SK-N-SH treated with all-trans-retinoic acid at 6 μM for 48 hours (cell line): ENCODE data around the gene ZBTB40.

ENCODE experiments used
- ATAC-seq: fragments of 200-7000 bp; cut with Tn5 transposase; 3 replicates; pipeline ENCODE4 v1.9.1; 2020; ENCODE audit warnings: mild to moderate bottlenecking, moderate library complexity
- BACH2 ChIP-seq: fragments of 250-450 bp; sonication (Bioruptor Pico); IDR thresholded peaks from 2 replicates; pipeline ENCODE4 v1.9.0; 2021; ENCODE audit warnings: mild to moderate bottlenecking, borderline replicate concordance
- CSDC2 ChIP-seq: fragments of 250-450 bp; sonication (Bioruptor Pico); IDR thresholded peaks from 2 replicates; pipeline ENCODE4 v1.5.0; 2020; ENCODE audit warnings: mild to moderate bottlenecking, moderate library complexity
- ESRRG ChIP-seq: fragments of 250-450 bp; sonication (Bioruptor Pico); IDR thresholded peaks from 2 replicates; pipeline ENCODE4 v1.6.1; 2021; ENCODE audit warnings: mild to moderate bottlenecking
- GLIS3 ChIP-seq: fragments of 250-450 bp; sonication (Bioruptor Pico); IDR thresholded peaks from 2 replicates; pipeline ENCODE4 v1.5.0; 2020; ENCODE audit warnings: mild to moderate bottlenecking, moderate library complexity
- ISL1 ChIP-seq: fragments of 250-450 bp; sonication (Bioruptor Pico); IDR thresholded peaks from 2 replicates; pipeline ENCODE4 v2.1.2; 2022; ENCODE audit warnings: mild to moderate bottlenecking, moderate library complexity
- OSR1 ChIP-seq: fragments of 250-450 bp; sonication (Bioruptor Pico); IDR thresholded peaks from 2 replicates; pipeline ENCODE4 v1.8.0; 2022; ENCODE audit warnings: moderate library complexity, mild to moderate bottlenecking, inconsistent platforms
- PPARA ChIP-seq: fragments of 250-450 bp; sonication (Bioruptor Pico); IDR thresholded peaks from 2 replicates; pipeline ENCODE4 v1.5.0; 2020; ENCODE audit warnings: mild to moderate bottlenecking, borderline replicate concordance
- RARB ChIP-seq: fragments of 250-450 bp; sonication (Bioruptor Pico); IDR thresholded peaks from 2 replicates; pipeline ENCODE4 v1.8.0; 2021; ENCODE audit warnings: mild to moderate bottlenecking, moderate library complexity
- SNAI2 ChIP-seq: fragments of 250-450 bp; sonication (Bioruptor Pico); IDR thresholded peaks from 2 replicates; pipeline ENCODE4 v1.5.0; 2020; ENCODE audit warnings: mild to moderate bottlenecking, moderate library complexity
- TCF4 ChIP-seq: fragments of 250-450 bp; sonication (Bioruptor Pico); IDR thresholded peaks from 2 replicates; pipeline ENCODE4 v1.8.0; 2021; ENCODE audit warnings: mild to moderate bottlenecking, moderate library complexity, borderline replicate concordance
- TOX ChIP-seq: fragments of 250-450 bp; sonication (Bioruptor Pico); IDR thresholded peaks from 2 replicates; pipeline ENCODE4 v1.8.0; 2021; ENCODE audit warnings: mild to moderate bottlenecking, moderate library complexity, borderline replicate concordance
- ZC3H10 ChIP-seq: fragments of 250-450 bp; sonication (Bioruptor Pico); IDR thresholded peaks from 2 replicates; pipeline ENCODE4 v1.5.1; 2021; ENCODE audit warnings: mild to moderate bottlenecking, moderate library complexity
- ZFP3 ChIP-seq: fragments of 250-450 bp; sonication (Bioruptor Pico); IDR thresholded peaks from 2 replicates; pipeline ENCODE4 v1.5.0; 2020; ENCODE audit warnings: mild to moderate bottlenecking, moderate library complexity
- ZFP30 ChIP-seq: fragments of 450-650 bp; formaldehyde crosslinking; IDR thresholded peaks from 2 replicates; pipeline ENCODE4 v1.5.0; 2022; ENCODE audit warnings: mild to moderate bottlenecking, moderate library complexity
- ZNF565 ChIP-seq: fragments of 450-650 bp; formaldehyde crosslinking; conservative IDR thresholded peaks from 2 replicates; pipeline ENCODE4 v1.5.0; 2020; ENCODE audit warnings: low read depth, mild to moderate bottlenecking, moderate library complexity
- ZNF70 ChIP-seq: fragments of 450-650 bp; formaldehyde crosslinking; IDR thresholded peaks from 2 replicates; pipeline ENCODE4 v1.5.0; 2020; ENCODE audit warnings: mild to moderate bottlenecking, moderate library complexity
- ZNF8 ChIP-seq: fragments of 450-650 bp; formaldehyde crosslinking; IDR thresholded peaks from 2 replicates; pipeline ENCODE4 v1.5.0; 2020; ENCODE audit warnings: mild to moderate bottlenecking, moderate library complexity
- TF ChIP-seq, protein P1 (sequence below): fragments of 250-450 bp; sonication (Bioruptor Pico); IDR thresholded peaks from 2 replicates; pipeline ENCODE4 v1.5.1; 2020; ENCODE audit warnings: low read depth, mild to moderate bottlenecking, moderate library complexity
- TF ChIP-seq, protein P2 (sequence below): fragments of 250-450 bp; sonication (Bioruptor Pico); IDR thresholded peaks from 2 replicates; pipeline ENCODE4 v1.5.0; 2020; ENCODE audit warnings: mild to moderate bottlenecking, moderate library complexity
- TF ChIP-seq, protein P3 (sequence below): fragments of 250-450 bp; sonication (Bioruptor Pico); IDR thresholded peaks from 2 replicates; pipeline ENCODE4 v1.5.1; 2021; ENCODE audit warnings: mild to moderate bottlenecking, moderate library complexity
- TF ChIP-seq, protein P4 (sequence below): fragments of 250-450 bp; sonication (Bioruptor Pico); IDR thresholded peaks from 2 replicates; pipeline ENCODE4 v1.8.0; 2020; ENCODE audit warnings: mild to moderate bottlenecking, moderate library complexity, borderline replicate concordance
- TF ChIP-seq, protein P5 (sequence below): fragments of 250-450 bp; sonication (Bioruptor Pico); IDR thresholded peaks from 2 replicates; pipeline ENCODE4 v1.8.0; 2021; ENCODE audit warnings: low read depth, mild to moderate bottlenecking, moderate library complexity, borderline replicate concordance

ZBTB40 gene

DNA sequence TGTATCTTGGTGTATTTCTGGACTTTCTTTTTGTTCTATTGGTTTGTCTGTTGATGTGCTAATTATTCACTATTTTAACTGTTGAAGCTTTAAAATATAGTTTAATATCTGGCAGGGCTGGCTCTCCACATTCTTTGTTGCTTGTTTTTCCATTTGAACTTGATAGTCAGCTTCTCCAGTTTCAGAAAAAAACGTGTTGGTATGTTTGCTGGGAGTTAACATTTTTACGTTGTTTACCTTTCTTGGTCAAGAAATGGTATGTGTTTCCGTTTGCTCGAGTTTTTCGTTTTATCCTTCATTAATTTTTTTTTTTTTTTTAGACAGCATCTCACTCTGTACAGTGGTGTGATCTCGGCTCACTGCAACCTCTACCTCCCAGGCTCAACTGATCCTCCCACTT, 16.9 kb upstream of the ZBTB40 start:
- TF ChIP-seq GLIS3 (no peak), ISL1 (no peak), BACH2 (CRISPR knock-in tag) (no peak), ZNF565 (no peak), CSDC2 (CRISPR knock-in tag) (no peak), ESRRG (no peak), SNAI2 (CRISPR knock-in tag) (no peak), PPARA (no peak), TOX (CRISPR knock-in tag) (no peak), ZFP30 (no peak), ZC3H10 (no peak), TCF4 (CRISPR knock-in tag) (no peak), ZFP3 (CRISPR knock-in tag) (no peak), ZNF8 (CRISPR knock-in tag) (no peak), OSR1 (CRISPR knock-in tag) (no peak)
- TF ChIP-seq, protein P1, sequence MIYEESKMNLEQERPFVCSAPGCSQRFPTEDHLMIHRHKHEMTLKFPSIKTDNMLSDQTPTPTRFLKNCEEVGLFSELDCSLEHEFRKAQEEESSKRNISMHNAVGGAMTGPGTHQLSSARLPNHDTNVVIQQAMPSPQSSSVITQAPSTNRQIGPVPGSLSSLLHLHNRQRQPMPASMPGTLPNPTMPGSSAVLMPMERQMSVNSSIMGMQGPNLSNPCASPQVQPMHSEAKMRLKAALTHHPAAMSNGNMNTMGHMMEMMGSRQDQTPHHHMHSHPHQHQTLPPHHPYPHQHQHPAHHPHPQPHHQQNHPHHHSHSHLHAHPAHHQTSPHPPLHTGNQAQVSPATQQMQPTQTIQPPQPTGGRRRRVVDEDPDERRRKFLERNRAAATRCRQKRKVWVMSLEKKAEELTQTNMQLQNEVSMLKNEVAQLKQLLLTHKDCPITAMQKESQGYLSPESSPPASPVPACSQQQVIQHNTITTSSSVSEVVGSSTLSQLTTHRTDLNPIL (CRISPR knock-in tag) = no peak
- TF ChIP-seq, protein P2, sequence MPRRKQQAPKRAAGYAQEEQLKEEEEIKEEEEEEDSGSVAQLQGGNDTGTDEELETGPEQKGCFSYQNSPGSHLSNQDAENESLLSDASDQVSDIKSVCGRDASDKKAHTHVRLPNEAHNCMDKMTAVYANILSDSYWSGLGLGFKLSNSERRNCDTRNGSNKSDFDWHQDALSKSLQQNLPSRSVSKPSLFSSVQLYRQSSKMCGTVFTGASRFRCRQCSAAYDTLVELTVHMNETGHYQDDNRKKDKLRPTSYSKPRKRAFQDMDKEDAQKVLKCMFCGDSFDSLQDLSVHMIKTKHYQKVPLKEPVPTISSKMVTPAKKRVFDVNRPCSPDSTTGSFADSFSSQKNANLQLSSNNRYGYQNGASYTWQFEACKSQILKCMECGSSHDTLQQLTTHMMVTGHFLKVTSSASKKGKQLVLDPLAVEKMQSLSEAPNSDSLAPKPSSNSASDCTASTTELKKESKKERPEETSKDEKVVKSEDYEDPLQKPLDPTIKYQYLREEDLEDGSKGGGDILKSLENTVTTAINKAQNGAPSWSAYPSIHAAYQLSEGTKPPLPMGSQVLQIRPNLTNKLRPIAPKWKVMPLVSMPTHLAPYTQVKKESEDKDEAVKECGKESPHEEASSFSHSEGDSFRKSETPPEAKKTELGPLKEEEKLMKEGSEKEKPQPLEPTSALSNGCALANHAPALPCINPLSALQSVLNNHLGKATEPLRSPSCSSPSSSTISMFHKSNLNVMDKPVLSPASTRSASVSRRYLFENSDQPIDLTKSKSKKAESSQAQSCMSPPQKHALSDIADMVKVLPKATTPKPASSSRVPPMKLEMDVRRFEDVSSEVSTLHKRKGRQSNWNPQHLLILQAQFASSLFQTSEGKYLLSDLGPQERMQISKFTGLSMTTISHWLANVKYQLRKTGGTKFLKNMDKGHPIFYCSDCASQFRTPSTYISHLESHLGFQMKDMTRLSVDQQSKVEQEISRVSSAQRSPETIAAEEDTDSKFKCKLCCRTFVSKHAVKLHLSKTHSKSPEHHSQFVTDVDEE (CRISPR knock-in tag) = no peak
- TF ChIP-seq, protein P3, sequence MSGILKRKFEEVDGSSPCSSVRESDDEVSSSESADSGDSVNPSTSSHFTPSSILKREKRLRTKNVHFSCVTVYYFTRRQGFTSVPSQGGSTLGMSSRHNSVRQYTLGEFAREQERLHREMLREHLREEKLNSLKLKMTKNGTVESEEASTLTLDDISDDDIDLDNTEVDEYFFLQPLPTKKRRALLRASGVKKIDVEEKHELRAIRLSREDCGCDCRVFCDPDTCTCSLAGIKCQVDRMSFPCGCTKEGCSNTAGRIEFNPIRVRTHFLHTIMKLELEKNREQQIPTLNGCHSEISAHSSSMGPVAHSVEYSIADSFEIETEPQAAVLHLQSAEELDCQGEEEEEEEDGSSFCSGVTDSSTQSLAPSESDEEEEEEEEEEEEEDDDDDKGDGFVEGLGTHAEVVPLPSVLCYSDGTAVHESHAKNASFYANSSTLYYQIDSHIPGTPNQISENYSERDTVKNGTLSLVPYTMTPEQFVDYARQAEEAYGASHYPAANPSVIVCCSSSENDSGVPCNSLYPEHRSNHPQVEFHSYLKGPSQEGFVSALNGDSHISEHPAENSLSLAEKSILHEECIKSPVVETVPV (CRISPR knock-in tag) = no peak
- TF ChIP-seq, protein P4, sequence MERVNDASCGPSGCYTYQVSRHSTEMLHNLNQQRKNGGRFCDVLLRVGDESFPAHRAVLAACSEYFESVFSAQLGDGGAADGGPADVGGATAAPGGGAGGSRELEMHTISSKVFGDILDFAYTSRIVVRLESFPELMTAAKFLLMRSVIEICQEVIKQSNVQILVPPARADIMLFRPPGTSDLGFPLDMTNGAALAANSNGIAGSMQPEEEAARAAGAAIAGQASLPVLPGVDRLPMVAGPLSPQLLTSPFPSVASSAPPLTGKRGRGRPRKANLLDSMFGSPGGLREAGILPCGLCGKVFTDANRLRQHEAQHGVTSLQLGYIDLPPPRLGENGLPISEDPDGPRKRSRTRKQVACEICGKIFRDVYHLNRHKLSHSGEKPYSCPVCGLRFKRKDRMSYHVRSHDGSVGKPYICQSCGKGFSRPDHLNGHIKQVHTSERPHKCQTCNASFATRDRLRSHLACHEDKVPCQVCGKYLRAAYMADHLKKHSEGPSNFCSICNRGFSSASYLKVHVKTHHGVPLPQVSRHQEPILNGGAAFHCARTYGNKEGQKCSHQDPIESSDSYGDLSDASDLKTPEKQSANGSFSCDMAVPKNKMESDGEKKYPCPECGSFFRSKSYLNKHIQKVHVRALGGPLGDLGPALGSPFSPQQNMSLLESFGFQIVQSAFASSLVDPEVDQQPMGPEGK (CRISPR knock-in tag) = no peak
- TF ChIP-seq, protein P5, sequence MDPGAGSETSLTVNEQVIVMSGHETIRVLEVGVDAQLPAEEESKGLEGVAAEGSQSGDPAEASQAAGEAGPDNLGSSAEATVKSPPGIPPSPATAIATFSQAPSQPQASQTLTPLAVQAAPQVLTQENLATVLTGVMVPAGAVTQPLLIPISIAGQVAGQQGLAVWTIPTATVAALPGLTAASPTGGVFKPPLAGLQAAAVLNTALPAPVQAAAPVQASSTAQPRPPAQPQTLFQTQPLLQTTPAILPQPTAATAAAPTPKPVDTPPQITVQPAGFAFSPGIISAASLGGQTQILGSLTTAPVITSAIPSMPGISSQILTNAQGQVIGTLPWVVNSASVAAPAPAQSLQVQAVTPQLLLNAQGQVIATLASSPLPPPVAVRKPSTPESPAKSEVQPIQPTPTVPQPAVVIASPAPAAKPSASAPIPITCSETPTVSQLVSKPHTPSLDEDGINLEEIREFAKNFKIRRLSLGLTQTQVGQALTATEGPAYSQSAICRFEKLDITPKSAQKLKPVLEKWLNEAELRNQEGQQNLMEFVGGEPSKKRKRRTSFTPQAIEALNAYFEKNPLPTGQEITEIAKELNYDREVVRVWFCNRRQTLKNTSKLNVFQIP (CRISPR knock-in tag) = no peak
- TF ChIP-seq, all 23 proteins: peak for 0
- ATAC-seq = no peak

DNA sequence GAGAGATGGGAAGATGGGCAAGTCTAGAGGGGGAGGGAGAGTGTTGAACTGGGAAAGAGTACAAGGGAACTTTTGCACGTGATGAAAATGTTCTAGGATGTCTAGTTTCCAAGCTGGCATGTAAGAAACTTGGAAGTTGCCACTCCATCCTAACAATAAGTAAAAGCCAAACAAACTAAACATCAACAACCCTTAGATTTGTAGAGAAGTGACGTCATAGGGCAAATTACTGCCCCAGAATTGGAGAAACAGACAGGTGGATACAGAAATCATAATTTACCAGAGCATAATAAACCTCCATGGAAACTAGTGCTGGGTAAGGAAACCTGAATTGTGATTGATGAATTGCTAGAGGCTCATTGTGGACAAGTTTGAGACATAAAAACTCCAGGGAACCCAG, 14.7 kb upstream of the ZBTB40 start:
- TF ChIP-seq, protein P1 (CRISPR knock-in tag) = no peak
- TF ChIP-seq TOX (CRISPR knock-in tag) = no peak
- no peak for TF ChIP-seq ZNF70 (CRISPR knock-in tag)
- no peak for TF ChIP-seq ZNF8 (CRISPR knock-in tag)
- no peak for TF ChIP-seq ZFP3 (CRISPR knock-in tag)
- TF ChIP-seq, all 23 proteins: peak for 0
- no peak for ATAC-seq

DNA sequence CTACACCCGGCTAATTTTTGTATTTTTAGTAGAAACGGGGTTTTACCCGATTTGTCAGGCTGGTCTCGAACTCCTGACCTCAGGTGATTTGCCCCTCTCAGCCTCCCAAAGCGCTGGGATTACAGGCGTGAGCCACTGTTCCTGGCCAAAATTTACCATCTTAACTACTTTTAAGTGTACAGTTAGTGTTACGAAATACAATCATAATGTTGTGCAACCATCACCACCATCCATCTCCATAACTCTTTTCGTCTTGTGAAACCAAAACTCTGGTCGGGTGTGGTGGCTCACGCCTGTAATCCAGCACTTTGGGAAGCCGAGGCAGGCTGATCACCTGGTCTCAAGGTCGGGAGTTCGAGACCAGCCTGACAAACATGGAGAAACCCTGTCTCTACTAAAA, 14.1 kb upstream of the ZBTB40 start:
- no peak for ATAC-seq
- no peak for TF ChIP-seq ZNF70 (CRISPR knock-in tag)
- TF ChIP-seq ZNF565 = no peak
- TF ChIP-seq ZFP30 = no peak
- TF ChIP-seq, protein P5 (CRISPR knock-in tag) = no peak
- TF ChIP-seq, protein P3 (CRISPR knock-in tag) = no peak
- no peak for TF ChIP-seq PPARA
- TF ChIP-seq RARB (CRISPR knock-in tag) = no peak
